HG03378 (cell line): Measurements from ENCODE around the gene HPD.
"Not testable (repeated sequence)": the region's sequence is repeated elsewhere in the genome, so short reads cannot be mapped to it uniquely, and the experiment has no call there.

Source experiments
- ATAC-seq: cut with Tn5 transposase; IDR thresholded peaks from one replicate; pipeline ENCODE4 v1.9.1; 2021; ENCODE audit warnings: mild to moderate bottlenecking, moderate library complexity; ENCODE audit not compliant: unreplicated experiment

HPD gene

DNA sequence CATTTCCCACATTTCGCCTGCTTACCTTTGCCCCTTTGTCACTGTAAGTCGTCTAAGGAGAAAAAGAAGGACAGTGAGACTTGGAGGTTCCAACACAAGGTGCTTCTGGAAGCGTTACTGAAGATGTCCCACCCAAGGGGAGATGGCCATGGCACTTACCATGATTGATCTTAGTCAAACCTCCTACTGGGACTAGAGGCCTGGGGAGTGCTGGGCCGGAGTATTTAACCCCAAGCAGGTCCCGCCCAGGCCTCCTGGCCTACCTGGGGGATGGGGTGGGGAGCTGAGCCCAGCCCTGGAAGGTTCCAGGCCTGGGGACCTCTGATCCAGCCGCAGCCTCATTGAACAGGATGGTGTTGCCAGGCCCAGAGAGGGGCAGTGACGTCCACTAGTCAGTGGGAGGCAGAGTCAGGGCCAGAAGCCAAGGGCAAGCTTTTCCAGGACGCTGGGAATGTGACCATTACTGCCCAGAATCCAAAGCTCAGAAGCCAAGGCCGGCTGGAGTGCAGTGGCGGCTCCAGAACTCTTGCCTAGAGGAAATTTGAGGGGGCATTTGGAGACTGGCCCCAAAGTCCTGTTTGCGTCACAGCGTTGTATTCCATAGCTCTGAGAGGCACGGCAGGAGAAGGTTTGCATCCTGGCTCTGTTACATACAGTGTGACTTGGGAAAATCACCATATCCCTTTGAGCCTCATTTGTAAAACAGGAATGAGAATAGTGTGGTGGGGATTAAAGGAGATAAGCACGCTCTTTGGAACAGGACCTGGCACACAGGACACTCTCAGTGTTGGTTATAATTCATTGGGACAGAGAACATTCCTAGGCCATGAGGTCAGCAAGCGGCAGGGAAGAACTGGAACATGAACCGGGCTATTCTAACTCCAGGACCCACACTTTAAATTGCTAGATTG is at the start of gene HPD:
TSS of gene HPD (minus strand) at position 198 of the 911 bp plus-strand sequence. CDS start at position 162, 36 bp downstream.
- no peak for ATAC-seq

DNA sequence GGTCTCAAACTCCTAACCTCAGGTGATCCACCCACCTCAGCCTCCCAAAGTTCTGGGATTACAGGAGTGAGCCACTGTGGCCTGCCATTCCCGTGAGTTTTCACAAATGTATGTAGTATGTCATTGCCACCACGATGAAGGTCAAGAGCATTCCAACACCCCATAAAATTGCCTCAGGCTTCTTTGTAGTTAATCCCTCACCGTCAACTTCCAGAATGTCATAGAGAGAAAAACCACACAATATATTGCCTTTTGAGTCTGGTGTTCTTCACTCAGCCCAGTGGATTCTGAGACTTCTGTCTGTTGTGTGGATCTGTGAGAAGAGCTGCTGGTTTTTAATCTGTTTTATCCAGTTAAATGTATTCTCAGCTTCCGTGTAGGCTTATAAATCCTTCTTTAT is 47.1 kb upstream of the HPD start:
- no peak for ATAC-seq

DNA sequence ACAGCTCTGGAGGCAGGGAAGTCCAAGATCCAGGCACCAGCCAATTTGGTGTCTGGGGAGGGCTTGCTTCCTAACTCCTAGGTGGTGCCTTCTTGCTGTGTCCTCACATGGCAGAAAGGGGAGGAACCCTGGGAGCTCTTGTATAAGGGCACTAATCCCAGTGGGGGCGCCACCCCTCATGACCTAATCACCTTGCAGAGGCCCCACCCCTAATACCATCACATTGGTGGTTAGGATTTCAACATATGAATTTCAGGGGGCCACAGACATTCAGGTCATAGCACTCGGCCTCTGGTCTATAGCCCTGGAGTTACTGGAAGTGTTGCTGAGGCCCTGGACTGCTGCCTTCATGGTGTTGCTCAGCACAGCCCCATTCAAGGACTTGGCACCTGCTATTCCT is 44.5 kb upstream of the HPD start:
- no peak for ATAC-seq

DNA sequence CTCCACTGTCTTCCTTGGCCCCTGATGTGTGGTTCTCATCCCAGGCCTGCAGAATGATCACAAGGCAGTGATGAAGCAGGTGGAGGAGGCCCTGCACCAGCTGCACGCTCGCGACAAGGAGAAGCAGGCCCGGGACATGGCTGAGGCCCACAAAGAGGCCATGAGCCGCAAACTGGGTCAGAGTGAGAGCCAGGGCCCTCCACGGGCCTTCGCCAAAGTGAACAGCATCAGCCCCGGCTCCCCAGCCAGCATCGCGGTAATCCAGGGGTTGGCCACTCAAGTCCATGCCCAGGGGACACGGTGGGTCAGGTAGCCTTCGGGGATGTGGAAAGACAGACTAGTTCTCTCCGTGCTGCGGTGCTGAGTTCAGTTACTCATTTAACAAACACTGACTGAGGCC is 40.9 kb upstream of the HPD start:
- ATAC-seq = no peak

DNA sequence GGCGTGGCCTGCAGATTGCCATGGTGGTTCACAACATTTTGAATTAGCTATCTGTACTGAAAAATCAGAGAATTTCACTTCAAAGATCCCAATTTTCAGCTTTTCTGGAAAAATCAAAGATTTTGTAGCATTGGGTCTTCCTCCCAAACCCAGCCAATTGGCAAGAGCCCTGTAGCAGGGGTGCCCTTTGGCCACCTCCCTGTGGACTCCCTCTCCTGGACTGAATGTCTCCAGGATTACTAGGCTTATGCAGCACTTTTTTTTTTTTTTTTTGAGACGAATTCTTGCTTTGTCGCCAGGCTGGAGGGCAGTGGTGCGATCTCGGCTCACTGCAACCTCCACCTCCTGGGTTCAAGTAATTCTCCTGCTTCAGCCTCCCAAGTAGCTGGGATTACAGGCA is 39.6 kb upstream of the HPD start:
- no peak for ATAC-seq

DNA sequence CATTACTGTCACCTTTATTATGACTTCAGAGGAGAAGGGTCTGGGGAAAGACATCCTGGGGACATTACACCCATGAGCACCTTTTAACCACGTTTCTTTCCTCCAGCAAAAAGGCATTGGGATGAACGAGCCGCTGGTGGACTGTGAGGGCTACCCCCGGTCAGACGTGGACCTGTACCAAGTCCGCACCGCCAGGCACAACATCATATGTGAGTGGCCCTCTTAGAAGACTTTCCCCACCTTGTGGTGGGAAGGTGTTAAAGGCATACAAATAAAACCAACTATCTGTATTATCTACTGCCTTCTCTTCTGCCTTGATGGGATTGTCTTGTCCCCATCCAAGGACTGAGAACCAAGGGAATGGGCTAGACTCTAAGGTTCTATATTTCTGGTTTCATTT is 36.0 kb upstream of the HPD start:
- ATAC-seq = no peak

DNA sequence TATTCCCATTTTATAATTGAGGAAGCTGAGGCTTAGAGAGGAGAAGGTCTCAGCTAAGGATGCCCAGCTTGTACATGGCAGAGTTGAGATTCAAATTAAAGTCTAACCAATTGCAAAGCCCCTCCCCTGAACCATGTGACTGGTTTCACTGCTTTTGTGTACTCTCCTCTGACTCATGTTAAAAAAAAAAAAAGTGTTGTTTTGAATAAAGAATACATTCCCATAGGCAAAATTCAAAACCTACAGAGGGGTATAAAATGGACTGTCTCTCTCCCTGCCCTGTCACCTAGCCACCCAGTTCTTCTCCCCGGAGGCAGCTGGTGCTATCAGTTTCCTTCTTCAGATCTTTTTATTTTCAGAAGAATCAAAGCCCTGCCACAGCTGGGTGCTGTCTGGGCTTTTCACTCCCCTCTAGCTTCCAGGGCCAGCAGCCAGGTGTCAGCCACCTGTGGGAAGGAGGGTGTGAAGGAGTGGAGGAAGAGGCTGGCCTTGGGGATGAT is 35.4 kb upstream of the HPD start:
- ATAC-seq = no peak

DNA sequence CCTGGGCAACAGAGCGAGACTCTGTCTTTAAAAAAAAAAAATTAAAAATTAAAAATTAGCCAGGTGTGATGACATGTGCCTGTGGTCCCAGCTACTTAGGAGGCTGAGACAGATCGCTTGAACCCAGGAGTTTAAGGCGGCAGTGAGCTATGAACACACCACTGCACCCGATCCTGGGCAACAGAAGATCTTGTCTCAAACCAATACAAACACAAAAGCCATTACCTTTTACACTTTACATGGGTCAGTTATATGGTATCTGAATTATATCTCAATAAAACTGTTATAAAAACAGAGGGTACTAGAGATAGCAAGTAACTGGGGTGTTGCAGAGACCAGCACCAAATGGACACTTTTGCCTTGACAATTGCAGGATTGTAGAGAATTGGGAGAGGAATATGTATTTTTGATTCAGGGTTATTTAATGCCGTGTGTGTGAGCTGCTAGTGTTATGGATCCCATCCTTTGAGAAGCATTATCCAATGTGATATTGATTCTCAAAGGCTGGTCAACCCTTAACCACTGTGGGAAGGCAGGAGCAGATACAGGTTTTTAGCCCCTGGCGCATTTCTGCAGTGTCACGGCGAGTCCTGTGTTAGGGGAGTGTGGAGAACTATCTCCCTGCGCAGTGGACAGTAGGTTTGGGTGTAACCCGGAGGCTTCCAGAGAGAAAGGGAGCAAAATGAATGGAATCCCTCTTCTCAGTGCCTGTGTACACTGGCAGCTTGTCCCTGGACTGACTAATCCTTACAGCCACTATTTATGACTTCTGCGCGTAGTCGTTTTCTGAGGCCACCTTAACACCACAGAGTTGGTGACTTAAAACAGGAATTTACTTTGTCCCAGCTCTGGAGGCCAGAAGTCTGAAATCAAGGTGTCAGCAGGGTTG is 34.3 kb upstream of the HPD start:
- ATAC-seq = no peak

DNA sequence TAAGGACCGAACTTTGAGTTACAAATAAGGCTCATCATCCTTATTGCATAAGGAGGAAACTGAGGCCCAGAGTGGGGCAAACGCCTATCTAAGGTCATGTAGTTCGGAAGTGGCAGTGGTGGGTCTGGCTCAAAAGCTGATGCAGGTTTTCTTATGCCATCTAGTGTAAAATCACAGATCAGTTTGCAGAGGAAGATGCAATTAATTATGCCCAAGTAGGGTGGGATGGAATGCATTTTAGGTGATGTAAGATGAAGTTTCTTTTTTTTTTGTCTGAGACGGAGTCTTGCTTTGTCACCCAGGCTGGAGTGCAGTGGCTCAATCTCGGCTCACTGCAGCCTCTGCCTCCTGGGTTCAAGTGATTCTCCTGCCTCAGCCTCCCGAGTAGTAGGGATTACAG is 31.0 kb upstream of the HPD start:
- not testable (repeated sequence) for ATAC-seq

DNA sequence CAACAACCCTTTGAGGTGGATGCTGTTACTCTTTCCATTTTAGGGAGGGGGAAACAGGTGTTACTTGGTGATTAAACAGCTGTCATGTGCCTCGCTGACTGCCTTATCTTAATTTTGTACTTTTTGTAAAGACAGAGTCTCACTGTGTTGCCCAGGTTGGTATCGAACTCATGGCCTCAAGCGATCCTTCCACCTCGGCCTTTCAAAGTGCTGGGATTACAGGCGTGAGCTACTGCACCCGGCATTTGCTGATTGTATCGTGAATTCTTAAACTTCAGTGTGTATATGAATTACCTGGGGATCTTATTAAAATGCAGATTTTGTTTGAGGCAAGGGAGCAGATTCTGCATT is 30.6 kb upstream of the HPD start:
- ATAC-seq = no peak

DNA sequence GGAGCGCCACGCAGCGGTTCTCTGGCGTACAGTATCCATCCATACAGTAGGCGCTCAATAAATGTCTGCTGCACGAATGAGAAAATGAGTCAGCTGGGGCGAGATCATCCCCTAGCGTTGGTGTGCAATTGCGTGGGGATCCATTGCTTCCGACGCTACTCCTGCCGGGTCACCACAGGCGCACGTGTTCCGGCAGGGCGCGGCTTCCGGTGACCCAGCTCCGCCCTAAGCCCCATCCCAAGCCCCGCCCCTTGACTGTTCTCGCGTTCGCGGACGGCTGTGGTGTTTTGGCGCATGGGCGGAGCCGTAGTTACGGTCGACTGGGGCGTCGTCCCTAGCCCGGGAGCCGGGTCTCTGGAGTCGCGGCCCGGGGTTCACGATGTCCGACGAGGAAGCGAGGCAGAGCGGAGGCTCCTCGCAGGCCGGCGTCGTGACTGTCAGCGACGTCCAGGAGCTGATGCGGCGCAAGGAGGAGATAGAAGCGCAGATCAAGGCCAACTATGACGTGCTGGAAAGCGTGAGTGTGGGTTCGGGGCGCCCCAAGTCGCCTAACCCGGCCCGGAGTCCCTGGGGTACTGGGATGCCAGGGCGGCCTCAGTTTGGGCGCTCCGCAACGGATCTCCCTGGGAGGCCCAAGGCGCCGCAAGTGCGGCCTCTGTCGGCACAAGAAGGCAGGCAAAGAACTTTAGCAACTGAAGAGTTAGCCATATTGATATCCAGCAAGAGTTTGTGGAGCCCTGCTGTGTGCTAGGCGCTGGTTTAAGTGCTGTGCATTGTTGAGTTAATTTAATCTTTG is 30.0 kb upstream of the HPD start, which contains the start of gene PSMD9:
TSS of gene PSMD9 (plus strand) at position 313 of the 796 bp plus-strand sequence. CDS start at position 380, 67 bp downstream.
- ATAC-seq = peak; percentile 80

DNA sequence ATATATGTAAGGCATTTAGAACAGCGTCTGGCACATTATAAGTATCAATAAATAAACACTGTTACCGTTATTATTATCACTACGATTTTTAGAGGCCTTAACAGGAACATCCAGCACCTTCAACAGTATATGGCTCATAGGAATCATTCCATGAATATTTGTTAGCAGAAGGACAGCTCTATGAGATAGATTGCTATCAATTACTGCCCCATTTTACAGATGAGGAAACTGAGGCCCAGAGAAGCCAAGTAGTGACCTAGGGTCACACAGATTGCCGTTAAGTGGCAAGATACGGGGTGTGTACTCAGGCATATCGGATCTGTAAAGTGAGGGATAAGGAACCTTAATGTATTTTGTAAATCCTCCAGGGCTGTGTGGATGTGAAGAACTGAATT is 29.4 kb upstream of the HPD start:
- ATAC-seq = no peak

DNA sequence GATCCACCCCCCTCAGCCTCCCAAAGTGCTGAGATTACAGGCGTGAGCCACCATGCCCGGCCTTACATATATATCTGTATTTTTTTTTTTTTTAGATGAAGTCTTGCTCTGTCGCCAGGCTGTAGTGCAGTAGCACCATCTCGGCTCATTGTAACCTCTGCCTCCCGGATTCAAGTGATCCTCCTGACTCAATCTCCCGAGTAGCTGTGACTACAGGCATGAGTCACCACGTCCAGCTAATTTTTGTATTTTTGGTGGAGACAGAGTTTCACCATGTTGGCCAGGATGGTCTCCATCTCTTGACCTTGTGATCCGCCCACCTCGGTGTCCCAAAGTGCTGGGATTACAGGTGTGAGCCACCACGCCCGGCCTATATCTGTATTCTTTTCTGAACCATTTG is 26.5 kb upstream of the HPD start:
- not testable (repeated sequence) for ATAC-seq

DNA sequence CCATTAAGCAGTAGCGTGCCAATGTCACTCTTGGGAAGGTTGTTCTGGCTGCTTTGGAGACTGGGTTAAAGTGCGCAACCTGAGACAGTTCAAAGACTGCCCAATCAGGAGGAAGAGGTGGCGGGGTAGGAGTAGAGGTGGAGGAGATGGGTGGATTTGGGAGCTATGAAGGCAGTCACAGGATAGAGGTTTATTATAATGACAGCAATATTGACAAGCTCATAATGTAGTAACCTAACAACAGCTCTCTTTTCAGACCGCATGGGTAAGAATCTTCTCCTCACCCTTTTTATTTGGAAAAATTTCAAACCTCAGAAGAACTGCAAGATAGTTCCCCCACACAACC is 24.6 kb upstream of the HPD start:
- no peak for ATAC-seq

DNA sequence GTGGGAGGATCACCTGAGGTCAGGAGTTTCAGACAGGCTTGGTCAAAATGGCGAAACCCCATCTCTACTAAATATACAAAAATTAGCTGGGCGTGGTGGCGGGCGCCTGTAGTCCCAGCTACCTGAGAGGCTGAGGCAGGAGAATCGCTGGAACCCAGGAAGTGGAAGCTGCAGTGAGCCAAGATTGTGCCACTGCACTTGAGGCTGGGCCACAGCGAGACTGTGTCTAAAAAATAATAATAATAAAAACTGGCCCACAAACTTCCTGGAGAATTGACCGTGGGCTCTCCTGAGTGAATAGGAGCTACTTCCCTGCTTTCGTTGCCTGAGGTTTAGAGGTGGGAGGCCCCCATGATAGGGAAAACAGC is 17.4 kb upstream of the HPD start:
- not testable (repeated sequence) for ATAC-seq

DNA sequence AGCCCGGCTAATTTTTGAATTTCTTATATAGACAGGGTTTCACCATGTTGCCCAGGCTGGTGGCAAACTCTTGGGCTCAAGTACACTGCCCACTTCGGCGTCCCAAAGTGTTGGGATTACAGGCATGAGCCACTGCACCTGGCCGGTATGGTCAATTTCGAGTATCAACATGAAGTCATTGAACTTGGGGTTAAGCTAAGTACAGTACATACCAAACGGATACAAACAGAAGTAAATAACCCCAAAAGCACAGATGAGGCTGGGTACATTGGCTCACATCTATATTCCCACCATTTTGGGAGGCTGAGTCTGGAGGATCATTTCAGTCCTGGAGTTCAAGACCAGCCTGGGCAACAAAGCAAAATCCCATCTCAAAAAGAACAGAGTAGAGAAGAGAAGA is 16.9 kb upstream of the HPD start:
- no peak for ATAC-seq

DNA sequence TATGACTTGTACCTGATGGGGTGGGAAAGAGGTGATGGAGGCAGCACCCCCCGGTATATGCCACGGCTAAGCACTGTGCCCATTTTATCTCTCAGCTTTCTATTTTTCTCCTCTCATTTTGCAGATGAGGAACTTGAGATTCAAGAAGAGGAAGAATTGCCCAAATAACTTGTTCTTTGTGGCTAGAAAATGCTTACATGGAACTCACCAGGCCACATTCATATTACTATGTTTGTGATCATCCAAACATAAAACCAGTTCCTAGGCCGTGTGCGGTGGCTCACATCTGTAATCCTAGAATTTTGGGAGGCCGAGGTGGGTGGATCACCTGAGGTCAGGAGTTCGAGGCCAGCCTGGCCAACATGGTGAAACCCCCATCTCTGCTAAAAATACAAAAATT is 15.4 kb upstream of the HPD start:
- ATAC-seq = no peak

DNA sequence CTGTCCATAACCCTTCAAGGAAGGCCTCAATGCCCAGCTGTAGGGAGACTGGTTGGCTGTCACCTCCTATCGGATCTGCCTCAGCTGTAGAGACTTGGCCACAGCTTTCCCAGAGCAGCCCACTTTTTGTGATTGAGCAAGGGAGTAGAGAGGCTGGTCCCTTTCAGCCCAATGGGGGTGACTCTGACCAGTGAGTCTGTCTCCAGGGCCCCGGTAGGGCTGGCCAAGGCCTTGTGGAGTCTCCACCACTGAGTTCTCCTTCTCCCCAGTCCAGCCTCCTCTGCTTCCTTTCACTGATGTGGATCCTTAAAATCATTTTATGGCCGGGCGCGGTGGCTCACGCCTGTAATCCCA is 14.5 kb upstream of the HPD start:
- no peak for ATAC-seq

DNA sequence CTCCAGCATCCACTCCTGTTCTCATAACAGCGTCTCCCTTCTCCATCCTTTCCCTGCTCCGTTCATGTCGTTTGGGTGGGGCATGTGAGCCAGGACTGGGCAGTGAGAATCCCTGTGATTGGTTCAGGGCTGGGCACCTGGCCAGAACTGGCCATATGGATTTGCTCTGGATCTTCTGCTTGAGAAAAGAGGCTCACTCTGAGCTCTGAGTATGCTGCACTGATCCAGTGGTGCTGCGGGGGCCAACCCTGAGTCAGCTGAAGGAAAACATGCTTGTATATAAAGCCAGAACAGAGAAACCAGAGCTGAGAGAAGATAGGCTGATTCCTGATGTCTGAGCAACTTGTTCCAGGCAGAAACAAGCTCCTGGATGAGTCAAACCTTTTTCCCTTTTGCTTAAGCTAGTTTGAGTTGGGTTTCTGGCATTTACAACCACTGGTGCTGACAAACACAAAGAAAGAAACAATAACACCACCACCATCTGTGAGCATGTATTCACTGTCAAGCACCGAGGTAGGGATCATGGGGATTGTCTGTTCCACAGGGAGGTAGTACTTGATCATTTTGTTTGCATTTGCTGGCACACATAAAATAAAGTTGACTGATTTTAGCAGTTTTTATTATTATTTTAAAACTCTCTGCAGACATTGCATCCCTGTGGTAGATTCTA is 14.0 kb upstream of the HPD start:
- no peak for ATAC-seq

DNA sequence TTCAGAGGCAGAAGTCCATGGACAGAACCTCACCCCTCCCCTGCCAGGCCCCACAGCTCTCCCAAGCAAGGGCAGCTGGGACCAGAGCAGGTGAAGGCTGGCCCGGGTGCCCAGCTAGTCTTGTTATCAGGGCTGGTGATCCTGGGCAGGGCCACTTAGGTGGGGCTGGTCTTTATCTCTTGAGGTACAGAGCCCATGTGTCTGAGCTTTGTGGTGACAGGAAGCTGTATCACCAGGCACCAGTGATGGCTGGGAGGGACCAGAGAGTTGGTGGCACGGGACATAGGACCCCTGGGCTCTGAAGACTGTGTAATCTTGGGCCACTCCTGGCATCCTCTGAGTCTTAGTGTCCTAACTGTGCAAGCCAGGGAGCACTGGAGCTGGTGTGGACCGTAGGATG is 12.8 kb upstream of the HPD start:
- no peak for ATAC-seq

DNA sequence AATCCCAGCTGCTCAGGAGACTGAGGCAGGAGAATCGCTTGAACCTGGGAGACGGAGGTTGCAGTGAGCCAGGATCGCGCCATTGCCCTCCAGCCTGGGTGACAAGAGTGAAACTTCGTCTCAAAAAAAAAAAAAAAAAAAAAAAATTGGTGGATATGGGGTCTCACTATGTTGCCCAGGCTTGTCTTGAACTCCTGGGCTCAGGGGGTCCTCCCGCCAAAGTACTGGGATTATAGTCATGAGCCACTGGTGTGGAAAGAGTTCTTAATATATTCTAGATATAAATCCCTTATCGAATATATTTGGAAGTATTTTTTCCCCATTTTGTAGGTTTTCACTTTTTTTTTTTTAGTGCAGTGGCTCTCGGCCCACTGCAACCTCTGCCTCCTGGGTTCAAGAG is 10.6 kb upstream of the HPD start:
- not testable (repeated sequence) for ATAC-seq
